GM18526 (cell line): ENCODE results near the gene CIB1.

ENCODE experiments used
- POLR2A ChIP-seq: IDR thresholded peaks from 3 replicates; pipeline ENCODE4 v1.6.1; 2011; ENCODE audit not compliant: insufficient read length; ENCODE audit errors: extremely low read depth

The CIB1 gene

GRCh38 chr15:90190606-90191343 lies 43.0 kb downstream of the CIB1 start:
- peak; percentile 38 for TF ChIP-seq POLR2A

GRCh38 chr15:90189781-90190467 lies 43.8 kb downstream of the CIB1 start:
- TF ChIP-seq POLR2A: no peak

- no peak for TF ChIP-seq POLR2A
These were observed 44.6 kb downstream of the CIB1 start for GRCh38 chr15:90188914-90189748.

GRCh38 chr15:90187257-90187868 lies 46.4 kb downstream of the CIB1 start:
- no peak for TF ChIP-seq POLR2A

GRCh38 chr15:90184786-90185704 lies 48.7 kb downstream of the CIB1 start:
- TF ChIP-seq POLR2A: peak; percentile 41

GRCh38 chr15:90184119-90184785 lies 49.5 kb downstream of the CIB1 start:
- TF ChIP-seq POLR2A: peak; percentile 24

- no peak for TF ChIP-seq POLR2A
These were observed 52.0 kb downstream of the CIB1 start for GRCh38 chr15:90181776-90182175.
